NCI-H2196 treated with DMSO at 0.1 percent for 48 hours (cell line): Measurements from ENCODE around the gene UBE2S.
"Not testable (repeated sequence)": the region's sequence is repeated elsewhere in the genome, so short reads cannot be mapped to it uniquely, and the experiment has no call there.

Experiments used
- DNase-seq: peaks from one replicate; lab custom pipeline; 2025; ENCODE audit not compliant: unreplicated experiment; lab: John Stamatoyannopoulos, UW

The UBE2S gene

DNA sequence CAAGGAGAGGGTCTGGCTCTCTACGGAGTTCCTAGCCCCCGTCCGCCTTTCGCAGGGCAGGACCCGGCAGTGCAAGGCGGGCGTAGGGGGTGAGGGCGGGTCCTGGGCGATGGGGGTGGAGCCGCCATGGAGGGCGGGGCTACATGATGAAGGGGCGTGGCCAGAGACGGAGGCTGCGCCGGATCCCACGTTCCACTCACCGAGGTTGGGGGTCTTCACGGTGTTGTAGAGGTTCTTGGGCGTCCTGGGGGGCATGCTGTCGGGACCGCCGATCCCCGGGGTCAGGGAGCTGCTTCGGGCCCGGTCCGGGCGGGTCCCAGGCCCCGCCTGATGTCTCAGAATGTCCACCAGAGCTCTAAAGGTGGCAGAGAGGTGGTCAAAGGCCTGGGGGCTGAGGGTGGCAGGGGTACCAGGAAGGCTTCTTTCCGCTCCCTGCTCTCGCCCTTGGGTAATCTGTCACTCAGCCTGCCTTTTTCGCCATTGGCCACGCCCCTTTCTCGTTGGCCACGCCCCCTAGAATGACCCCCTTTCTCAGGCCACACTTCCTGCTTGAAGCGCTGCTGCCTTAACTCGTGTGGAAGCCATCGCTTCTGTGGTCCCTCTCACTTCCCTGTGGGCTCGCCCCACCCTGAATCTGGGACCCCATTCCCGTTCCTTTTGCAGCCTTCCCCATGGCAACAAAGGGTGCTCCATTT is 33.0 kb upstream of the UBE2S start:
- no peak for DNase-seq

DNA sequence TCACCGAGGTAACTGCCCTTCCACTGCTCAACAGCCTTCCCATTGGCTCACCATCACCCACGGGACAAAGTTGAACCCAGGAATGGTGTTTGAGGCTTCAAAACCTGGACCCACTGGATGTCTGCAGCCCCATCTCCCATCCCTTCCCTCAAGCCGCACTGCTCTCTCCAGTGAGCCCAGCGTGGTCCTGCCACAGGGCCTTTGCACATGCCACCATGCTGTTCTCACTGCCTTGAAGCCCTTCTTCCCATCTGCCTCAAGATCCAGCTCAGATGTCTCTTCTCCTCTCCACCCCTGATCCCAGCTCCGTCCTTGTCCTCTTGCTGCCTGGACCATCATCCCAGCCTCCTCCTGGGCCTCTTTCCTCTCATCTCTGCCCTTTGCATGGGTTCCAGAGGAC is 31.5 kb upstream of the UBE2S start:
- no peak for DNase-seq

DNA sequence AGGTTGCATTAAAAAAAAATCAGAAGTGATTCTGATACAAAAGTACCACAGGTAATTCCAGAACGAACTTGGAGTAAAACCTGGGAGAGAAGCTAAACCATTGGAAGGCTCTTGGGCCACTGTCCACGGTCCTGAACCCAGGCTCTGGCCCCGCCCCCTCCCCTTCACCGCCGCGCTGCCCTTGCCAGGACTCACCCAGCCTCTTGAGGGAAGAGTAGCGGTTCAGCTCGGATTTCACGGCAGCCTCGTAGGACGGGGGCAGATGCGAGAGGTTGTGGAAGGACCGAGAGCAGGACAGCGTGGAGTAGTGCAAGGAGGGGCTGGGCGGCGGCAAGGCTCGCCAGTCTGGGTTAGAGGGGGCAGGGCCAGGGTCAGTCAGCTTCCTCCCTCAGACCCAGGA is 29.8 kb upstream of the UBE2S start:
- DNase-seq, result peak; percentile 70

DNA sequence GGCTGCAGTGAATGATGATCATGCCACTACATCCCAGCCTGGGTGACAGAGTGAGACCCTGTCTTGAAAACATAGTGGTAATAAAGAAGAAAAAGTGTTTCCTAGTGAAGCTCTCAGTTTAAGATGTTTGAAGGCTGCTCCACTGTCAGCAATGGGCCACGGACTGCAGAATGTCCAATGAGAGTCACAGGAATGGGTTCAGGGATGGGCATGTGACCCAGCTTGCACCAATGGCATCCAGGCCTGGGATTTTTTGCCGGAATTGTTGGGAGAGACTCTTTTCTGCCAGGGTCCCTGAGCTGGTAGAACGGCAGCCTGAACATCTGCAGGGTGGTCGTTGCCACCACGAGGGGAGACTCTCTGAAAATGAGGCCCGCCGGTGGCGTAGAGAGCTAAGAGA is 29.3 kb upstream of the UBE2S start:
- DNase-seq, result no peak

DNA sequence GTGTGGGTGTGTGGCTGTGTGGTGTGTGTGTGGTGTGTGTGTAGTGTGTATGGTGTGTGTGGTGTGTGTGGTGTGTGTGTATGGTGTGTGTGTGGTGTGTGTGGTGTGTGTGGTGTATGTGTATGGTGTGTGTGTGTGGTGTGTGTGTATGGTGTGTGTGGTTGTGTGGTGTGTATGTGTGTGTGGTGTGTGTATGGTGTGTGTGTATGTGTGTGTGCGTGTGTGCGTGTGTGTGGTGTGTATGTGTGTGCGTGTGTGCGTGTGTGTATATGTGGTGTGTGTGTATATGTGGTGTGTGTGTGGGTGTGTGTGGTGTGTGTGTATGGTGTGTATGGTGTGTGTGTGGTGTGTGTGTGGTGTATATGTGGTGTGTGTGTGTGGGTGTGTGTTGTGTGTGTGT is 27.4 kb upstream of the UBE2S start:
- DNase-seq, result no peak

DNA sequence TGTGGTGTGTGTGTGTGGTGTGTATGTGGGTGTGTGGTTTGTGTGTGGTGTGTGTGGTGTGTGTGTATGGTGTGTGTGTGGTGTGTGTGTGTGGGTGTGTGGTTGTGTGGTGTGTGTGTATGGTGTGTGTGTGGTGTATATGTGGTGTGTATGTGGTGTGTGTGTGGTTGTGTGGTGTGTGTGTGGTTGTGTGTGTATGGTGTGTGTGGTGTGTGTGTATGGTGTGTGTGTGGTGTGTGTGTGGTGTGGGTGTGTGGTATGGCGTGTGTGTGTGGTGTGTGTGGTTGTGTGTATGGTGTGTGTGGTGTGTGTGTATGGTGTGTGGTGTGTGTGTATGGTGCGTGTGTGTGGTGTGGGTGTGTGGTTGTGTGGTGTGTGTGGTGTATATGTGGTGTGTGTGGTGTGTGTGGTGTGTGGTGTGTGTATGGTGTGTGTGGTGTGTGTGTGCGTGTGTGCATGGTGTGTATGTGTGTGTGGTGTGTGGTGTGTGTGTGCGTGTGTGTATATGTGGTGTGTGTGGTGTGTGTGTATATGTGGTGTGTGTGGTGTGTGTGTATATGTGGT is 26.9 kb upstream of the UBE2S start:
- DNase-seq, result no peak

DNA sequence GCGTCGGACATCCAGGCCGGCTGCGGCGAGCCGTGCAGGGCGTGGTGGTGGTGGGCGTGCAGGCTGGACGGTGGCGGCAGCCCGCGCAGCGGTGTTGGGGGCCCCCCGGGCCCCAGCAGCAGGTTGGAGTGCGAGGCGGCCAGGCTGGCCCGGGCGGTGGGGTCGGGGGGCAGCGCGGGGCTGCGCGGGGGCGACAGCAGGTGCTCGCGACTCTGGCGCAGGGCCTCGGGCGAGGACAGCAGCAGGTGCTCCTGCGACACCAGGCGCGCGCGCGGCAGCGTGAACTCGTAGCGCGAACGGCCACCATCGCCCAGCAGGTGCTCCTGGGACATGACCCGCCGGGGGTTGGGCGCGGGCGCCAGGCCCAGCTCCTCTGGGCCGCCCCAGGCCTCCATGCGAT is 25.7 kb upstream of the UBE2S start:
- no peak for DNase-seq

DNA sequence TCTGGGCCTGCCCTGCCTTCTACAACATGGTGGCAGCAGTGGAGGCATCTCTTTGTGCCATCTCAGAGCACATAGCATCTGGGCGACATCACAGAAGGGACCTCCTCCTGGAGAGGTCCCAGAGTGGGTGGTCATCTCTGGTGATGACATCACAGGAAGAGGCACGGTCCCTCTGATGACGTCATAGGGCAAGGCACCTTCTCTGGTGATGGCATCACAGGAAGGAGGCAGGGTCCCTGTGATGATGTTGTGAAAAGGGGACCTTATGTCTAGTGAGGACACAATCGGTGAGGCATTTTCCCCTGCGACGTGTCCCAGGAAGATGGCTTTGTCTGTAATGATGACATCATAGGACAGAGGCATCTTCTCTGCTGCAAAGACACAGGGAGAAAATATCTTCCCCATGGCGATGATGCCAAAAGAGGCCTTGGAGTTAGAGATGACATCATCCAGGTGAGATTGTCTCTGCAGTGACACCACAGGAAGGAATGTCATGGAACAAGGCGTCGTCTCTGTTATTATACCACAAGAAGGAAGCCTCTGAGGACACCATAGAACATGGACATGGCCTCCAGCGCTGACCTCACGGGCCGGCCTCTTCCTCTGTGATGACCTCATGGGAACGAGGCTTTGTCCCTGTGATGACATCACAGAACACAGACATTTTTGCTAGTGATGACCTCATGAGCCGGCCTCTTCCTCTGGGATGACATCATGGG is 24.8 kb upstream of the UBE2S start:
- DNase-seq, result no peak

DNA sequence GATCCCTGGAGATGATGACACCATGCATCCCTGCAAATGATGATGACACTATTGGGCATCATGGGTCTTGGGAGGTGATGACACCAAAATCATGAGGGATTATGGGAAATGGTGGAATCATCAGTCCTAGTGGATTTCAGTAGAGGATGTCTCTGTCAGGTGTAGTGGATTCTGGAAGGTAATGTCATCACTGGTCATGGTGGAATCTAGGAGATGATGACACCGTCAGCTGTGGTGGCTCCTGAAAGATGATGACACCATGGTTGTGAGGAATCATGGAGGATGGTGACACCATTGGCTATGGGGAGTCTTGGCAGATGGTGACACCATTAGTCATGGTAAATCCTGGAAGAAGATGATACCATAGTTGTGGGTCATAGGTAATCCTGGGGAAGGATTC is 23.6 kb upstream of the UBE2S start:
- no peak for DNase-seq

DNA sequence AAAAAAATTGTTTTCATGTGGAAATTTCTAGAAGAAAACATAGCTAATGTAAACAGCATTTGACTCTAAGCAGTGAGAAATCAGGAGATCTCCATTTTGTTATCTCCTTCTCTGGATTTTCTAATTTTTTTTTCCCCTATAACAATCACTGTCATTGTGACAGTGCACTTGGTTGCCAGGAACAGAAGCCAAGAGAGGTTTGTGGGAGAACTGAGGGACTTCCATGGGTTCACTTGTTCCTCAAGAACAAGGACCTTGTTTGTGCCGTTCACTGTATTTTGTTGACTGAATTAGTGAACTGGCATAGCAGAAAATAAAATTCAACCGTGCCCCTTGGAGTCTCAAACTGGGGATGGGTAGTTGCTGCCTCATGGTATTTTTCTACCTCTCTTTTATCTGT is 18.5 kb upstream of the UBE2S start:
- no peak for DNase-seq

DNA sequence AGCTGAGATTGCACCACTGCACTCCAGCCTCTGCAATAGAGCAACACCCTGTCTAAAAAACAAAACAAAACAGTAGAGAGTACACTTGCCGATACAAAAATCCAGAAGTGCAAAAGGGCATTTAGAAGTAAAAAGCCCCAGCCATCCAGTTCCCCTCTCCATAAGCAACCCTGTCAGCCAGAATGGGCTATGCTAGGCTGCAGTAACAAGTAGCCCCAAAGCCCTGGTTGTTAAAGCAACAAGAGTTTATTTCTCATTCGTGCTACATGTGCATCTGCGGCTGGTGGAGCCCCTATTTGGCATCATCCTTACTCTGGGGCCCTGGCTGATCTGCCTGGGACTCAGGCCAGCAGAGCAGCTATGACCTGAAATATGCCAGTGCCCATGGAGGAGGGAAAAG is 16.9 kb upstream of the UBE2S start:
- no peak for DNase-seq

DNA sequence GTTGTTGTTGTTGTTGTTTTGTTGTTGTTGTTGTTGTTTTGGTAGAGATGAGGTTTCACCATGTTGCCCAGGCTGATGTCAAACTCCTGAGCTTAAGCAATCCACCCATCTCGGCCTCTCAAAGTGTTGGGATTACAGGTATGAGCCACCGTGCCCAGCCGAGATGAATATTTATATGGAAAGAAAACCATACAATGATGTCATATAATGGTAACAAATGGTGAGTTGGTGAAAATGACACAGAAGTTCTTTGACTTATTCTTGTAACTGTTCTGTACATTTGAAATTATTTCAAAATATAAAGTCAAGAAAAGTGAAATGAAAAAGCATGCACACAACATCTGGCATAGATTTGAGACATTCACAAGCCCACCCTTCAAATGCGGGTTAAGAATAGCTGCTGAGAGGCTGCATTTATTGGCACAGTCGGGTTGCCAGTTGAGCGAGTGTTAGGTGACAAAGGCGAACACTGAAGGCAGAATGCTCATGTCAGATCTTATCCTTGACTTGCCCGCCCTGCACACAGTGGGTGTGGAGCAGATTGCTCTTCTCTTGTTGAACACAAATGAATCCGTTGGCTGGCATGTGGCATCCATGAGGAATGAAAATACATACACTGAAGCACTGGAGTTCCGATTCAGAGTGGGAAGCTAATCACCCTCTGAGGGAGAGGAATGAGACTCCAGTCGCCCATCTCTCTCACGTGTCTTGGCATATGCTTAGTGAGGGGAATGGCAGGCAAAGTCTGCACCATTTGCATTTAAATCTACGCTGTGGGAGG is 15.8 kb upstream of the UBE2S start:
- DNase-seq, result no peak

DNA sequence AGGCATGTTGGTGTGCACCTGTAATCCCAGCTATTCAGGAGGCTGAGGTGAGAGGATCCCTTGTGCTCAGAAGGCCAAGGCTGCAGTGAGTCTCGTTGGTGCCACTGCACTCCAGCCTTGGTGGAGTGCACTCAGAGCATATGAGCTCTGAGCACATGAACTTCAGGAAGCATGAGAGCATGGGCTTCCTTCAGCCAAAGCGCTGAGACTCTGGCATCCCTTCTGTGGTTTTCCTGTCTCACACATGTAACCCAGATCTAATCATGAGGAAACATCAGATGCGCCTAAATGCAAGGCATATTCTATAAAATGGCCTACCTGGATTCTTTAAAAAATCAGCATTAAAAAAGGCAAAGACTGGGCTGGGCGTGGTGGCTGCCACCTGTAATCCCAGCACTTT is 13.7 kb upstream of the UBE2S start:
- DNase-seq, result not testable (repeated sequence)

DNA sequence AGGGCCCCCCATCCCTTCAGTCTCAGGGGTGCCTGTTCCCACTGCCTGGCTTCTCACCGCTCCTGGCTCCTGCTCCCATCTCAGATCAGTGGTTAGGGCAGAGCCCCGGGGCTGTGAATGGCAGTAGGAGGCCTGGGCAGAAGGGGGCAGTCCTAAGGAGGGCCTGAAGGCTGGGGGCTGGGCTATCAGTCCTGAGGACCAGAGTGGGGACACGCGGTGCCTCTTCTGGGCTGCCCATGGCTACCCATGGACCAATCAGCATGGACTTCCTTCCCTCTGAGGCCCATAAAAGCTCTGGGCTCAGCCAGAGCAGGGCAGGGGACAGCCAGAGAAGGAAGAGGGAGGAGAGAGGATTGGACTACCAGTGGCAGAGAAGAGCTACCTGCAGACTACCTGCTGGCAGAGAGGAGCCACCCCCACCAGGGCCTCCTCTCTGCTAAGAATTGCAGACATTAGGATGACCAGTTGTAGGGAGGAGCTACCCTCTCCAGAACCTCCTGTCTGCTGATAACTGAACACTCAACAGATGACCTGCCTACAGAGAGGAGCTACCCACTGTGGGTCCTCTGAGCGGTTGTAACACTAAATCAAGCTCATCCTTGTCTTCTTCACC is 12.1 kb upstream of the UBE2S start:
- no peak for DNase-seq

DNA sequence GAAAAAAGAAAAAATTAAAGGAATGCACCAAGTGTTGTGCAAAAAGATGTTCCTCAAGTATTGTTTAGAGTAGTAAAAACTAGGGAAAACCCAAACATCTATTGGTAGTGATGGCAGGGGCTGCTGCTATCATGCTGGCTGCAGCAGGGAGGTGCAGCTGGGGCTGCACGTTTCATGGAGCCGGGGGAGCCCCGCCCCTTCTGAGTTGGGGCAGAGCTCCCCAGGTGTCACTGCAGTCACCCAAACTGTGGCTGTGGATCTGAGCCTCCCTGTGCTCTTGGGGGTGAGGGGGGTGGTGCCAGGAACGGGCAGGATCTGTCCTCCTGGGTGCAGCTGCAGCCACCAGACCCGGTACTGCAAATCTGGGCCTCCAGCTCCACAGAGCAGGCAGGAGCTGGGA is 11.5 kb upstream of the UBE2S start:
- no peak for DNase-seq

DNA sequence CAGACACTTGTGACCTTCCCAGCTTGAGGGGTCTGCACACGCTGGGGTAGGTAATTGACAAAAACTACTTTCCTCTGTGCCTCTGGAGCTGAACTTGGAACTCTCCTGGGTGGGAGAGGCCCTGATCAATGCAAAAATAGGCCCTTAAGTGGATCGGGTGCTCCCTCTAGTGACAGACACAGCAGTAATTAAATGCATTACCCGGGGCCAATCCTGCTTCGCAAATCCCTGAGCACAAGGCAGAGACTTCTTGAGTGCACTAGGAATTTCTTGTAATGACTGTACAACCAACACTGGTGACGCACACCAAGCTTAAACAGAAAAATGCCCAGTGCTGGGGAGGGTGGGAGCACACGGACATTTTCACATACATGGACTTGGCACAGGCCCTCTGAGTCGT is 10.6 kb upstream of the UBE2S start:
- DNase-seq, result peak; percentile 41

DNA sequence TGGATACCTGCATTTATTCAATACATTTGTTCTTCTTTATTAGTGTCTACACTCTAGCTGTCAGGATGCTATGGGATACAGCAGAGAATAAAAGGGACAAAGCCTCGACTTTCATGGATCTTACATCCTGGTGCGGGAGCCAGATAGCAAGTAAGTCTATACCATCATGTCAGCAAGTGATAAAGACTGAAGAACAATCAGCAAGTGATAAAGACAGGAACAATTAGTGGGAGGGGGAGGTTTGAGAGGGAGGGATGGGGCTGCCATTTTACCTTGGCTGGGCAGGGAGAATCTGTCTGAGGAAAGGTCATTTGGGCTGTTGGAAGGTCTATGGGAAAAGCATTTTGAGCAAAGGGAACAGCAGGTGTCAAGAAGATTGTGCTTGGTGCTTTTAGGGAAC is 2.6 kb upstream of the UBE2S start:
- no peak for DNase-seq

DNA sequence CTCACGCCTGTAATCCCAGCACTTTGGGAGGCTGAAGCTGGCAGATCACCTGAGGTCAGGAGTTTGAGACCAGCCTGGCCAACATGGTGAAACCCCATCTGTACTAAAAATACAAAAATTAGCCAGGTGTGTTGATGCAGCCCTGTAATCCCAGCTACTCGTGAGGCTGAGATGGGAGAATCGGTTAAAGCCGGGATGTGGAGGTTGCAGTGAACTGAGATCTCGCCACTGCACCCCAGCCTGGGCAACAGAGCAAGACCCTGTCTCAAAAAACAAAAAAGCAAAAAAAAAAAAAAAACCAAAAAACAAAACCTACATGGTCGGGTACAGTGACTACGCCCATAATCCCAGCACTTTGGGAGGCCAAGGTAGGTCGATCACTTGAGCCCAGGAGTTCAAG is 1.6 kb upstream of the UBE2S start:
- DNase-seq, result not testable (repeated sequence)

DNA sequence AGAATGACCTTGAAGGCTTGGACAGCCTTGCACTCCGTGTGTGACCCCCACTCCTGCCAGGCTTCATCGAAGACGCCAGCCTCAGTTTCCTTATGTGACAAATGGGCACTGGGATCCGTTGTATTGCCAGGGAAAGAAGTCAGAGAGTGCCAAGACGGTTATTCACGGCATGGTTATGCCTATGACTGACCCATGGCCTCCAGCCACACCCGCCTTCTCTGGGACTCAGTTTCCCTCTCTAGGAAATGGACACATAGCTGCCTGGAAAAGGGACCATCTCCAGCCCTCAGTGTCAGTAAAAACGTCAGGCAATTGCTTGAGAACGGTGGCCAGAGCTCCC is 915 bp upstream of the UBE2S start:
- no peak for DNase-seq

DNA sequence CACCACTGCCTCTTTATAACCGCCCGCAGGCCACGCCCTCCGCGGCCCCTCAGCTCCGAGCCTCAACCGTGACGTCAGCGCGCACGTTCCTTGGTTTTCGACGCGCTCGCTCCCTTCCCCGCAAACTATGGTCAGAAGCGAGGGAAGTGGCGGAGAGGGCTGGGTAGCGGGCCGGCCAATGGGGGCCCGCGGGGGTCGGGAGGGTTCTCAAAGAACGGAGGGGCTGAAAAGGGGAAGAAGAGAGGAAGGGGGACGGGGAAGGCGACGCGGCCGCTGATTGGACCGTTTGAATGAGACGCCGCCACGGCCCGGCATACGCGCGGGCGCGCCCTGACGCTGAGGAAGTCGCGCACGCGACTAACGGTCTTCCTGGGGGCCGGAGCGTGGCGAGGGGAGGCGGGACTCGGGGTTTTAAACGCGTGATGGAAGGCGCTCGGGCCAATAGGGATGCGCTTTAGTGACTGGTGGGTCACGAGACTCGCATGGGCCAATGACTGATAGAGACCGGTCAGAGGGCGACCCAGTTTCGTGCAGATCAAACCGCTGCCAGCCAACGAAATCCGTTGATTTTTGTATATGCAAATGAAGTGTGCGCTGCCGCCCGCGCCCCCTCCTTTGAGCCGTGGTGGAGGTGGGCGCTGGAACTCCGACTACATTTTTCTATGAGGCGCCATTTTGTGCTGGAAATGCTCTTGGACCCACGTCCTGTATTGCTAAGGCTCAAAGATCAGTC is 378 bp upstream of the UBE2S start:
- DNase-seq, result peak; percentile 98
